ENCODE results near the gene MACROD1. TPM values are rescaled to one million over a fixed set of nuclear protein-coding genes. Genes with fewer than 3 reads are reported as not detected.

MACROD1 gene
- total and polyA plus RNA-seq, 2 donors (not counting 3 experiments of a cell fraction or from before 2014, with no cell fraction given) = 11.0 to 16.2 TPM

- Histone ChIP-seq H3K27ac (ENCODE audit: insufficient read depth, low read depth, low read length) (no peak overlapping the region), H4K20me1 (replicated peaks; ENCODE audit: control insufficient read depth, extremely low read depth, insufficient read depth, low read length) (no peaks in the 10 kb centered on the region), H2AFZ (ENCODE audit: low read depth, low read length) (no peak overlapping the region), H3K4me1 (ENCODE audit: control insufficient read depth, extremely low read depth, insufficient read depth, low read length) (peaks cover 4% of the 10 kb centered on the region), H3K27me3 (ENCODE audit: control insufficient read depth in 2 of 2, insufficient read depth in 2 of 2, low read length in 2 of 2) (no peaks in the 10 kb centered on the region), H3K9me1 (replicated peaks; ENCODE audit: control insufficient read depth, extremely low read depth, insufficient read depth, low read length) (no peaks in the 10 kb centered on the region), H3K4me3 (replicated peaks in 1 of 3; ENCODE audit: insufficient read depth in 1 of 3, low read depth in 1 of 3, low read length in 3 of 3) (no peak overlapping the region), H3K79me2 (ENCODE audit: control insufficient read depth, insufficient read depth, low read length) (no peaks in the 10 kb centered on the region), H3K36me3 (ENCODE audit: control insufficient read depth in 2 of 2, extremely low read depth in 1 of 2, insufficient read depth in 2 of 2, low read length in 2 of 2) (no peaks in the 10 kb centered on the region), H3K9me3 (replicated peaks; ENCODE audit: control insufficient read depth, insufficient read depth, low read length) (no peaks in the 10 kb centered on the region), H3K9ac (replicated peaks; ENCODE audit: extremely low read depth, insufficient read depth, low read length) (no peak overlapping the region), H3K4me2 (ENCODE audit: insufficient read depth, low read length) (no peak overlapping the region)
- FAIRE-seq = no peak
- POLR2A ChIA-PET = interaction anchor here (0.5 kb wide), 1 partner anchor 23 kb away, joined by 3 read pairs; no protein-coding TSS in a partner anchor
- CTCF ChIA-PET = no interaction called here
- DNase-seq (ENCODE audit: low read depth, low spot score) = no peak
- BruUV-seq (replicated peaks) = no TSS peak
- intact Hi-C loops (cut with micrococcal nuclease) (no loop called here), dilution Hi-C loops (cut with MboI; ENCODE audit: extremely low pct_ligation_motif_present, low sequenced_read_pairs) (no loop called here)
- TF ChIP-seq MYC (IDR thresholded peaks at IDR 0.05; ENCODE audit: low read depth, low read length) = no peak
- no peak for TF ChIP-seq JUN (IDR thresholded peaks at IDR 0.05; ENCODE audit: borderline replicate concordance, insufficient read depth, insufficient read length, low read depth)
- no peak for TF ChIP-seq POLR2AphosphoS5 (IDR thresholded peaks at IDR 0.05; ENCODE audit: insufficient read depth, low read depth, low read length)
- TF ChIP-seq, protein P1, sequence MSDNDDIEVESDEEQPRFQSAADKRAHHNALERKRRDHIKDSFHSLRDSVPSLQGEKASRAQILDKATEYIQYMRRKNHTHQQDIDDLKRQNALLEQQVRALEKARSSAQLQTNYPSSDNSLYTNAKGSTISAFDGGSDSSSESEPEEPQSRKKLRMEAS (IDR thresholded peaks at IDR 0.05; ENCODE audit: insufficient read depth, insufficient read length) = no peak
- no peak for TF ChIP-seq POLR2A (IDR thresholded peaks at IDR 0.05; ENCODE audit: low read depth, low read length)
- no peak for TF ChIP-seq CTCF (IDR thresholded peaks at IDR 0.05; ENCODE audit: extremely low read depth in 1 of 2, insufficient read depth in 1 of 2, low read depth in 1 of 2, low read length in 2 of 2)
- no peak for TF ChIP-seq GATA2 (IDR thresholded peaks at IDR 0.05; ENCODE audit: insufficient read depth, insufficient read length, low read depth, low read length)
- no peak for TF ChIP-seq EZH2 (IDR thresholded peaks at IDR 0.05; ENCODE audit: borderline replicate concordance, low read depth, low read length, severe bottlenecking)
- TF ChIP-seq FOS (IDR thresholded peaks at IDR 0.05; ENCODE audit: borderline replicate concordance, insufficient read depth, low read length) = no peak
Observed at GRCh38 chr11:64059339-64060140, 106.4 kb downstream of the MACROD1 start.

All from endothelial cell of umbilical vein (primary cell).